Activated gamma-delta T cell treated with Interleukin-2 at 50 U/mL for 16 hours (primary cell): ENCODE results near the gene TNXB.
"Not testable (repeated sequence)": the region's sequence is repeated elsewhere in the genome, so short reads cannot be mapped to it uniquely, and the experiment has no call there.

Experiments
- DNase-seq: peaks from one replicate; pipeline ENCODE4 v3.0.0-alpha.2; 2020

TNXB gene, protein sequence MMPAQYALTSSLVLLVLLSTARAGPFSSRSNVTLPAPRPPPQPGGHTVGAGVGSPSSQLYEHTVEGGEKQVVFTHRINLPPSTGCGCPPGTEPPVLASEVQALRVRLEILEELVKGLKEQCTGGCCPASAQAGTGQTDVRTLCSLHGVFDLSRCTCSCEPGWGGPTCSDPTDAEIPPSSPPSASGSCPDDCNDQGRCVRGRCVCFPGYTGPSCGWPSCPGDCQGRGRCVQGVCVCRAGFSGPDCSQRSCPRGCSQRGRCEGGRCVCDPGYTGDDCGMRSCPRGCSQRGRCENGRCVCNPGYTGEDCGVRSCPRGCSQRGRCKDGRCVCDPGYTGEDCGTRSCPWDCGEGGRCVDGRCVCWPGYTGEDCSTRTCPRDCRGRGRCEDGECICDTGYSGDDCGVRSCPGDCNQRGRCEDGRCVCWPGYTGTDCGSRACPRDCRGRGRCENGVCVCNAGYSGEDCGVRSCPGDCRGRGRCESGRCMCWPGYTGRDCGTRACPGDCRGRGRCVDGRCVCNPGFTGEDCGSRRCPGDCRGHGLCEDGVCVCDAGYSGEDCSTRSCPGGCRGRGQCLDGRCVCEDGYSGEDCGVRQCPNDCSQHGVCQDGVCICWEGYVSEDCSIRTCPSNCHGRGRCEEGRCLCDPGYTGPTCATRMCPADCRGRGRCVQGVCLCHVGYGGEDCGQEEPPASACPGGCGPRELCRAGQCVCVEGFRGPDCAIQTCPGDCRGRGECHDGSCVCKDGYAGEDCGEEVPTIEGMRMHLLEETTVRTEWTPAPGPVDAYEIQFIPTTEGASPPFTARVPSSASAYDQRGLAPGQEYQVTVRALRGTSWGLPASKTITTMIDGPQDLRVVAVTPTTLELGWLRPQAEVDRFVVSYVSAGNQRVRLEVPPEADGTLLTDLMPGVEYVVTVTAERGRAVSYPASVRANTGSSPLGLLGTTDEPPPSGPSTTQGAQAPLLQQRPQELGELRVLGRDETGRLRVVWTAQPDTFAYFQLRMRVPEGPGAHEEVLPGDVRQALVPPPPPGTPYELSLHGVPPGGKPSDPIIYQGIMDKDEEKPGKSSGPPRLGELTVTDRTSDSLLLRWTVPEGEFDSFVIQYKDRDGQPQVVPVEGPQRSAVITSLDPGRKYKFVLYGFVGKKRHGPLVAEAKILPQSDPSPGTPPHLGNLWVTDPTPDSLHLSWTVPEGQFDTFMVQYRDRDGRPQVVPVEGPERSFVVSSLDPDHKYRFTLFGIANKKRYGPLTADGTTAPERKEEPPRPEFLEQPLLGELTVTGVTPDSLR (N-terminal part only)

DNA sequence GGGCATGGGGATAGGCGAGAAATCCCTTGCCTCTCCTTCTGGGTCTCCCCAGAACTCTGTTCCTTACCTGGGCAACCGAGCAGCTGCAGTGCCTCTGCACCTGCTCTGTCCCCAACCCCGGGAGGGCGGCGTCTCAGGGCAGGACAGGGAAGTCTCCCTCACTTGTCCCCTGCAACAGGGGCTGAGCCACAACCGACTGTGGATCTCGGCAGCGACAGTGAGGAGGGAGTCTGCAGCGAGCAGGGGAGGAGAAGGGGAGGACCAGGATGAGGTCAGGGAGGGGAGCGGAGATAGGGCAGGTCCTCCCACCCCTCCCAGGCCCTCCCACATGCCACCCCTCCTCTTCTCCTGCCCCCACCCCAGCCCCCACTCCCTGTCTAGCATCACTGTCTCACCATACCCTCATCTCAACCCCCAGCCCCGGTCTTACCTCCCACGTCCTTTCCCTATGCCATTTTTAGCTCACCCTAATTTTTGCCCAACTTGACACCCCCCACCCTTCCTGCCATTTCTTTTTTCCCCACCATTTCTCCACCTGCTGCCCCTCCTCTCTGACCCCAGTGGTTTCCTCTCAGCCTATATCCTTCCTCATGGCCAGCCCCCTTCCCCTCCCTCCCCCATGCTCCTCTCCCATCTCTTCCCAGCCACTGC lies at the start of gene TNXB:
Gene TNXB, minus strand, starts transcription at position 225 of the 651 bp plus-strand sequence. CDS start 11,140 bp downstream, outside the sequence.
- no peak for DNase-seq

DNA sequence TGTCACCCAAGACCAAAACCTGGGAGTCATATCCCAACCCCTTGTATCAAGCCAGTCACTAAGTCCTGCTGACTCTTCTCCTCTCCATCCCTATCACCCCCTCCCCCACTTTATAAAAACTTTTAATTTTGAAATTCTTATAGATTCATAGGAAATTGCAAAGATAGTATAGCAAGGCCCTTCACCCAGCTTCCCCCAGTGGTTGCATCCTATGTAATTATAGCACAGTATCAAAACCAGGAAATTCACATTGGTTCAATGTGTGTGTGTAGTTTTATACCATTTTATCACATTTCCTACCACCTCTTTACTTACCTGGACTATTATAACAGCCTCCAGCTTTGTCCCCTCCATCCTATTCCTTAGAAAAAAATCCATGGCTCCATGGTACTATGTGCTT lies 48.9 kb upstream of the TNXB start:
- no peak for DNase-seq

DNA sequence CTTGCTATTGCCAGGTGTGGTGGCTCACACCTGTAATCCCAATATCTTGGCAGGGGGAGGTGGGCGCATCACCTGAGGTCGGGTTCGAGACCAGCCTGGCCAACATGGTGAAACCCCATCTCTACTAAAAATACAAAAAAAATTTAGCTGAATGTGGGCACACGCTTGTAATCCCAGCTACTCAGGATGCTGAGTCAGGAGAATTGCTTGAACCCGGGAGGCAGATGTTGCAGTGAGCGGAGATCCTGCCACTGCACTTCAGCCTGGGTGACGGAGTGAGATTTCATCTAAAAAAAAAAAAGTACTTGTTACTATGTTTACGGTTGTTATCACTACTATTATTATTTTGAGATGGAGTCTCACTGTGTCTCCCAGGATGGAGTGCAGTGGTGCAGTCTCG lies 47.8 kb upstream of the TNXB start:
- DNase-seq = no peak

DNA sequence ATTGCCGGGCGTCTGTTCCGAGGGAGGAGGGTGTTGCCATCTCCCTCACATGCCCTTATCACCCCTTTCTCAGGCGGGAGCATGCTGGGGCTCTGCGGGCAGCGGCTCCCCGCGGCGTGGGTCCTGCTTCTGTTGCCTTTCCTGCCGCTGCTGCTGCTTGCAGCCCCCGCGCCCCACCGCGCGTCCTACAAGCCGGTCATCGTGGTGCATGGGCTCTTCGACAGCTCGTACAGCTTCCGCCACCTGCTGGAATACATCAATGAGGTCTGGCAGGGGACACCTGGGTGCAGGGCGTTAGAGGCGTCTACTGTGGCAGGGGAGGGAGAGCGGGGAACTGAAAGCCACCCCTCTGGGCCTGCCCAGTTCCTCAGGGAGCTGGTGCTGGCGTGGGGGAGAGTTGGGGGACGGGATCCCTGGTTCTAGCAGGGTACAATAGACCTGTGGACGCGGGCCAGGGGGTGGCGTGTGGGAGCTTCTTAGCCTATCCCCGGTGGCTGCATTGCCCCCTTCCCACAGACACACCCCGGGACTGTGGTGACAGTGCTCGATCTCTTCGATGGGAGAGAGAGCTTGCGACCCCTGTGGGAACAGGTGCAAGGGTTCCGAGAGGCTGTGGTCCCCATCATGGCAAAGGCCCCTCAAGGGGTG lies 45.5 kb upstream of the TNXB start:
- peak; percentile 62 for DNase-seq

DNA sequence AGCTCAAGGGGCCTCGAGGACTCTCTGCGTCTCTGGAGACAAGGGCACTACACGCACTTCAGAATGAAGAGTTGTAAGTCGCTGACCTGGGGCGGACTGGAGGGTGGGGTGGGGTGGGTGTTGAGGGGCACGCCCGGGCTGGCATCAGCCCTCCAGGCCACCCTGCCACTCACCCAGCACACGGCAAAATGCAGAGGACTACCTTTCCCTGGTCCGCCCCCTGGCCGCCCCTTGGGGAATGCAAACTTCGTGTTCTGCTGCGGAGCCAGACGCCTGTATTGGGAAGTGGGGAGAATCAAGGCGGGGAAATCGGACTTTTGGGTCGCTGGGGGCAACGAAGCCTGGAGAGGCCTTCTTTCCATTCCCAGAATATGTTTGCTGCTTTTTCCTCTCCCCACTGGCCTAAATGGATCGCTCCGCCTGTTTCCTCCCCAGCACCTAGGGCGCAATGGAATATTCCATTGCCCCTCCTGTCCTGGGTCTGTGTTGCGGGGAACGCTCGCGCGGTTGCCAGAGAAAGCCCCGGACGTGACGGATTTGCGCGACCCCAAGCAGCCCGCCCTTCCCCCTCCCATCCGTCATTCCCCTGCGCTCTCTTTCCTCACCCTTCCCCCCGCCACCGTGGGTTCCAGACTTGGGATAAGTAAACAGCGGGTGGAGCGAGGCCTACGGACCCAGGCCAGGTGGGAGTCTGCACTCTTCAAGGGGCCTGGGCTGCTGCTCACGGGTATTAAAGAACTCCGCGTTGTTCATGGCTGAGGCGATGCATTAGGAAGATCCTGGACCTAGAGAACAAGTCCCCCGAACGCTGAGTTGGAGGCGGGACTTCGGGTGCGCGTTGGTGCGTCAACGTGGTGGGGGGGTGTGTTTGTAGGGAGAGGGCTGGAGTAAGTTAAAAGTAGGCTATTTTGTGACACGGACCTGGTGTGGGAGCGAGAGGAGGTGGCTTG lies 44.7 kb upstream of the TNXB start, which contains the start of gene PPT2:
Gene PPT2, plus strand, starts transcription at position 578 of the 950 bp plus-strand sequence. CDS start 454 bp downstream, outside the sequence.
- DNase-seq = peak; percentile 68

DNA sequence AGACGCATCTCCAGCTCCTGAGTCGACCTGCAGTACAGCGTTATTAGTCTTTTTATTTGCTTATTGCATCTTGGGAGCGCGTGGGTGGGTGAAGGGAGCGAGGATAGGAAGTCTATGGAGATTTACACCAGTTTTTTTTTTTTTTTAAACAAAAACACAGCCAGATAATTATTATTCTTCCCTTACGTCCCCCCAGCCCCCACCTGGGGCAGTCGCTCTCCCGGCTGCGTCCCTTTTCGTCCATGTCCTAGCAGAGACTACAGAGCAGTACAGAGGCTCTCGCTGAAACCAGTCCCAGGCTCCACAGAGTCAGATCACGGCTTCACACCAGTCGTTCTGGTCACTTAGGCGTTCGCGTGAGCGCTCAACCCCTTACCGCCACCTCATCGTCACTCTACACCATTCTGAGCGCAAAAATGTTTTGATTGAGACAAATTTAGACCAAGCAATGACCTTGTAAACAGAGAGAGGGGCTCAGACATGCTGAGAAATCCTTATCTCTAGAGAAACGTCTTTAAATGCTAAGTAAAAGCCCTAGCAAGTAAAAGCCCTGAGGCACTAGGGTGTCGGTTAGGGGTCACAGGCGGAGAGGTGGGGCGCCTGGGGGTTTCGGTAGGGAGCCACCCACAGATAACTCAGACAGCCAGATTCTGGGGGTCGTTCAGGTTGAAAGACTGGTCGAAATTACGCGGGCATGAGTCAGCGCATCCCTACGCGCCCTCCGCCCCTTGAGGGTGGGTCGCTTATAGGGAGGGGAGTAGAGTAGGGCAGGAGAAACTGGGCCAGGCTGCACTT lies 43.8 kb upstream of the TNXB start:
- DNase-seq = no peak

DNA sequence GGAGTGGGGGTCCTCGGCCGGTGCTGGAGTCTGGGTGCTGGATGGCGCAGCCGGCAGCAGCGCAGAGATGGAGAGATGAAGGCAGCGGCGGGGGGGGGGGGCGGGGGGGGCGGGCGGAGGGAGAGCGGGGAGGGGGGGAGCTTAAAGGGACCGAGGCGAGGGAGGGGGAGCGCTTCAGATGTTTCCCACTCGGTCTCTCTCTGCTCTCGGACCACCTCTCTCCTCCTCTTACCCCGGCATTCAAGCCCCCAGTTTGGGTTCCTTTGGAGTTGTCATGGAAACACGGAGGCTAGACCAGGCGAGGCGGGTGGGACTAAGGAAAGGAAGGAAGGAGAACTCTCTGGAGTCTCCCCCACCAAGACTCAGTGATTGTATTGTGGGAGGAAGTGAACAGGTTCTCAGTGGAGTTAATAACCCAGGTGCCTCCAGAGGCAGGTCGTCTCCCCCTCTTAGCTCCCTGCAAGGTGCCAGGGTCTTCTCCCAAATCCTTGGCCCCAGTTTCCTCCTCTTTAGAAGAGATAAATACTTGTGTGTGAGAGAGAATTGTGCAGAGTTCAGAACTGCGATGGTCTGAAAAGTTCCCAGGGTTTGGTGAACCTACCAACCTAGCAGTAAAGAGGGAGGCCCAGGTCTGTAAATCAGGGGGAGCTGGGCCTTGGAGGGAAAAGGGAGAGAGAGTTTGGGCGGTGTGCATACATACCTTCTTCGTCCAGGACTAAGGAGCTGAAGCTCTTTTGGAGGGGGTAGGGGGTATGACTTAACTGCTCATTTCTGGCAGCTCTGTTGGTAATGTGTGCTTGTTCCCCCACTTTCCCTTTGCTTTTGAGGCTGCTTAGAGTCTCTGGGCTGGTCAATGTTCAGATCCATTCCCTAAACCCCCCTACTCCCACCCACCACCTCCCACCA lies 43.0 kb upstream of the TNXB start, which contains the start of gene PRRT1:
Gene PRRT1, minus strand, starts transcription at position 77 of the 906 bp plus-strand sequence. CDS start 112 bp downstream, outside the sequence.
- no peak for DNase-seq

DNA sequence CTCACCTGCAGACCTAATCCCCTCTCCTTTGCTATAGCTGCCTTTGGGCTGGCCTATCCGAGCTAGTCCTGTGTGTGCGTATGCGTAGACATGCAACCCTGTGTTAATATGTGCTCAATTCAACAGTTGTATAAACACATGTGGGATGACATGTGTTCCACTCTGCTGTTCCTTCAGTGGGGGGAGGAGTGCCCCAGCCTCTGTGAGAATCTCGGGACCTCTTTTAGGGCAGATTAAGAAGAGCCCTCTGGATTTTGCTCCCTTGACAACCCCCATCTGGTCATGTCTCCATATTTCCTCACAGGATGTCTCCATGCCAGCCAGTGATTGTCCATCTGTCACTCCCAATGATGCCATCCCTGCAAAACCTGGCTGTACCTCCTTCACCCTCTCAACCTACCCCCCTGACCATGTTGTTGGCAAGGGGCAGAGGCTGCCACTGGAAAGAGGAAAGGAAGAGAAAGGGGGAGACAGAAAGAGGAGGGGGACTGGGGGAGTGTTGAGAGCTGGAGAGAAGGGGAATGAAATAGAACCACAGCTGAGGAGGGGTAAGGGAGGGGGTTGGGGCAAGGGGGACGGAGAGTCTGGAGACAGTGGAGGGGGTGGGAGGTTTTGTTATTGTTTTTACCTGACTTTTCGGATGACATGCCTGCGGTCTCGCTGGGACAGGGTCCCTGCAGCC lies 42.2 kb upstream of the TNXB start:
- DNase-seq = no peak

DNA sequence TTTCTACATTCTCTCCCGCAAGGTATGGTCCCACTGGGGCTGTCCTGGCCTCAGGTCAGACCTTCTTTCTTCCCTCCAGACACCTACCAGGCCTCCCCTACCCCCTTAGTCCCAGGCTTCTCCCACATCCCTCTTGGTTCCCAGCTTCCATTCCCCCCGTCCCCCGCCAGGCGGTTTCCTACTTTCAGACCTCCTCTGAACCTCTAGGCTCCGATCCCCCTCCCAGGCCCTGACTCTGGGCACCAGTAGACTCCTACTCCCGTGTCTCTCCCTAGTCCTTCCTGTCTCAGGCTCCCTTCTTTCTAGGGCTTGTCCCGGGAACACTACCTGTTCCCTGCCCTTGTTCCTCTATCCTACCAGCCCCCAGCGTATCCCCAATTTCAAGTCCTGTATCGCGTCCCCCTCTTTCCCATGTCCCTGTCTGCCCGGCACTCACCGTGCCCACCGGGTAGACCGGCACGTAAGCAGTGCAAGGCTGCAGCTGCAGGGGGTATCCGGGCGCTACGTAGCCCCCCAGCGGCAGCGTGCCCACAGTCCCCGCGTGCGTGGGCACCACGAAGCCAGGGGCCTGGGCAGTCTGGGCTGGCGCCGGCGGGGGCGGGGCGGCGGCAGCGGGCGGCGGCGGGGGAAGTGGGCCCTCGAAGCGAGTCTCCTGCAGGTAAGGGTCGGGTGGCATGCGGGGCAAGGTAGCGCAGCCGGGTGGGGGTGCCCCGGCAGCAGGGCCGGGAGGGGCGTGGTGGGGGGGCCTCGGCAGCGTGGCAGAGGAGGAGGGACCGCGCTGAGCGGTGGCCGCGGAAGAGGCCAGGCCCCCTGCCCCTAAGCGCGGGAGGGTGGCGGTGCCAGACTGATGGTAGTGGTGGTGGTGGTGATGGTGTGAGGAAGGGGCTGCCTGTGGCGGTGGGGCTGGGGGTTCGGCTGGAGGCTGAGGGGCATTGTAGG lies 41.1 kb upstream of the TNXB start:
- DNase-seq = no peak

DNA sequence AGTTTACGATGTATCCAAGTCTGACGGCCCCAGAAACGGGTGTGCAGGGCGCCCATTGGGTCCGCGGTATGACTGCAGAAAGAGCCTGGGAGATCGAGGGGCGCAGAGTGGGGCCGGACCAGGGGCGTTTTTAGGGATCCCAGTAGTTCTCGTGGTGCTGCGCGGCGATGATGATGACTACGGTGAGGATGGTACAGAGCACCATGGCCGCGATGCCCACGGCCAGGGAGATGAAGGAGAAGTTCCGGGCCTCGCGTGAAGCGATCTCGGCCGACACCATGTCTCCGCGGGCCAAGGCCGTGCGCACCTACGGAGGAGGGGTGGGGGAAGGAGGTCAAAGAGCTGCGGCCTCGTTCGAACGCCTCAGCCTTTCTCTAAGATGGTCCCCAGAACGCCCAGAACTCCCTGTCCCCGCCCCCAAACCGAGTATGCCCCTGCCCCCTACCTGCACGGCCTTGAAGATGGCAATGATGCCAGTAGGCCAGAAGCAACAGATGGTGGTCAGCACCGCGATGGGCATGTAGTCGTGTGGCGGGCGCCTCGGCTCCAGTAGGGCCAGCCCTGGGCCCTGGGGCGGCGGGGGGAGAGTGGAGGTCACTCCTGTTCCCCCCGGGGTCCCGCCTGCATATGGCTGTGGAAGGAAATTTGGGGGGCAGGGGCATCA lies 40.1 kb upstream of the TNXB start:
- DNase-seq = no peak

DNA sequence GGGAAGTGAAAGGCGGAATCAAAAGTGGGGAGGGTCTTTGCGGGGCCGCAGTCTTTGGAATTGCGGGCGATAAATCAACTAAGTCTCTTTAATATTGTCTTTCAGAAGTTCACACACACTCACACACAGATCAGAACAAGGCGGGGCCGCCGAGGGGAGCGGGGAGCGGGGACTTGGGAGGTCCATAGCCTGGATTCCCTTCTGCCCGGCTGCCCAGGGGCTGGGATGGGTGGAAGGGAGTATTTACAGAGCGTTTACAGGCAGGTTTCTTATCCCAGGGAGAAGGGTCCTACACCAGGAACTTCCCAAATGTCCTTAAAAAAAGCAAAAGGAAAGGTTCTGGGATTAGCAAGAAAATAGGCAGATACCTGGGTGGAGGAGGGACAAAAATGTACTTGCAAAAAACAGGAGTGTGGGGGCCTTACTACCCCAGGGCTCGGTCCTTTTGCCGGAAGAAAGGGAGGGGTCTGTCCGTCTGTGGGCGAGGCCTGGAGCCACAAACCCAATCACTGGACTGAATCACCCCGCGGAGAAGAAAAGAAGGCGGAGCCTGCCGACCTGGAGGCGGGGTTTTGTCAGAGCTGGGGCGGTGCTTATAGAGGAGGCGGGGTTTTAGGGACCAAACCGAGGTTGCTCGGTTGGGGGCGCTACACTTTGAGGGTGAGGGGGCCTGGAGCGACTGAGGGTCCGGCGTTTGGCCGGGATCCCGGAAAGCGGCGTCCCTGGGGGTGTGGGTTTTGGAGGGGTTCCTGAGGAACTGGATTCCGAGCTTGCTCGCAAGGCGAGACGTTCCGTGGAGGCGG lies 39.4 kb upstream of the TNXB start:
- DNase-seq = peak; percentile 69

DNA sequence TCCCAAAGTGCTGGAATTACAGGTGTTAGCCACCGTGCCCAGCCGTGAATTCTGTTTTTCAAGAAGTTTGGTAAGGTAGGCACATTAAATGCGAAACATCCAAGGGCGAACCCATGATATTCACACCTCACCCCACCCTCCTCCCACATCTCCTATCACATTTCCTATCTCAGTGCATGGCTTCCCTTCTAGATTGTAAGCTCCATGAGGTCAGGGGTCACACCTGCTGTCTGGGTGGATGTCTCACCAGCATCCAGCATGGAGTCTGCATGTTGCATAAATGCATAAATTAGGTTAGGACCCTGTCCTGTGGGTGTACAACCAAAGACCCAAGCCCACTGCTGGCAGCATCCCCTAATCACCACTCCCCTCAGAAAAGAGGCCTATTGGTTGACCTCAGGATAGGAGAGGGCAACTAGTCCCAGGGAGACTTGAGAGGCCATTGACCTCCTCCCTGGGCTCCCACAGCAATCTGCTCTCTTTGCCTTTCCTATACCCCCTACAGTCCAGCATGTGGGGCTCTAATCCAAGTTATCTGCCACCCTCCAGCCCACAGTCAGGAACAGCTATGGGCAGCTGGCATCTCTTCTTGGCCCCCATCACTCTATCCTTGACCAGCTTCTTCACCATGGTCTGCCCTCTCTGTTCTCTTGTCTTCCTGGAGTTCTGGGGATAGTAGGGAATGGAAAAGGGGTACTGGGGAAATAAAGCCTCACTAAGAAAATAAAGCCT lies 38.4 kb upstream of the TNXB start:
- no peak for DNase-seq

DNA sequence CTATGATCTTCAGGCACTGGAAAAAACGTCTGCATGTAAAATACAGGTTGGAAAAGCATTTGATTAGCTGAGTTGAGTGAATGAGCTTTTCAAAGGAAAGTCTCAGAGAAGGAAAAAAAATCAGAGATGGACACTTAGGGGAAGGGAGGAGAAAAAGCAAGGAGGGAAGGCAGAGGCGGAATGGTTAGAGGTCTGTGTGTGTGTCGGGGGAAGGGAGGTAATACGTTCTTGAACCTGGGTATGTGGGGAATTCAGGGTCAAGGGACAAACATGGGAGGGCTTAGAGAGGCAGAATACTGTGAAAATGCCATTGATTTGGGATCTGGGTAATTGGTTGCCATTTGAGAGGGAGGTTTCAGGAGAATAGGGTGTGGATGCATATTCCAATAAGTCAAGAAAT lies 37.5 kb upstream of the TNXB start:
- DNase-seq = no peak

DNA sequence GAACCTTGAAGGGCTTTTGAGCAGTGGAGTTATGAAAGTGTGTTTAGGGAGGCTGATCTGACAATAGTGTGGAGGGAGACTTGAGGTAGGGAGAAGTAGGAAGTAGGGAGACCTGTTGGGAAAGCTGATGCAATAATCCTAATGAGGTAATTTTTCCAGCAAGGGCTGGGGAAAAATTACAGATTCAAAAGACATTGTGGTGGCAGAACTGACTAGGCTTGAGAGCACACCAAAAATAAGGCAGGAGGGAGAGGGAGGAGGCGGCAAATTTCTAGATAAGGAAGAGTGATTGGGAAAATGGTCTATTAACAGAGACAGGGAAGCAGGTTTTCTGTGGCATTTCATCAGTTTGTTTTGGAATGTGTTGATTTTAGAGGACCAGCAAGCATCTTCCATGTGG lies 37.1 kb upstream of the TNXB start:
- no peak for DNase-seq

DNA sequence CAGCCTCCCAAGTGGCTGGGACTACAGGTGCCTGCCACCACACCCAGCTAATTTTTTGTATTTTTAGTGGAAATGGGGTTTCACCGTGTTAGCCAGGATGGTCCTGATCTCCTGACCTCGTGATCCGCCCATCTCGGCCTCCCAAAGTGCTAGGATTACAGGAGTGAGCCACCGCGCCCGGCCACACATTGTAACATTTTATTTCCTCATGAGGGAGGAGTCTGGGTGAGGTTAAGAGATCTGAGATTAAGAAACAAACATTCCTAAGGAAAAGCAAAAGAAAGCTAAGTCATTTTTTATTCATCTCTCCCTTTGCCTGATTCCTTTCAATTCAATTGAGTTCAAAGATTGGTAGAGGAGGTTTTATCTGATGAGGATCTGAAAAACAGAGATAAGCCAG lies 35.1 kb upstream of the TNXB start:
- DNase-seq = not testable (repeated sequence)
